Testis (tissue), 2 donors: ENCODE results near the gene GPX5.

Experiments used
- POLR2A ChIP-seq: fragments of 450-650 bp; IDR thresholded peaks from one replicate; pipeline ENCODE4 v1.6.1; 2017; ENCODE audit warnings: antibody characterized with exemption, mild to moderate bottlenecking, moderate library complexity
- TF ChIP-seq, protein P1 (sequence below), 3 experiments: fragments of 450-650 bp in 2 of 3; fragments of 200-600 bp in 1 of 3; sonication (generic) in 1 of 3; IDR thresholded peaks; one replicate each; pipeline ENCODE4 v1.5.1; 2016 to 2019; ENCODE audit warnings: antibody characterized with exemption in 3 of 3, mild to moderate bottlenecking in 2 of 3, moderate library complexity in 1 of 3

GRCh38 chr6:28541996-28542395 lies 16.3 kb downstream of the GPX5 start:
- TF ChIP-seq, protein P1, sequence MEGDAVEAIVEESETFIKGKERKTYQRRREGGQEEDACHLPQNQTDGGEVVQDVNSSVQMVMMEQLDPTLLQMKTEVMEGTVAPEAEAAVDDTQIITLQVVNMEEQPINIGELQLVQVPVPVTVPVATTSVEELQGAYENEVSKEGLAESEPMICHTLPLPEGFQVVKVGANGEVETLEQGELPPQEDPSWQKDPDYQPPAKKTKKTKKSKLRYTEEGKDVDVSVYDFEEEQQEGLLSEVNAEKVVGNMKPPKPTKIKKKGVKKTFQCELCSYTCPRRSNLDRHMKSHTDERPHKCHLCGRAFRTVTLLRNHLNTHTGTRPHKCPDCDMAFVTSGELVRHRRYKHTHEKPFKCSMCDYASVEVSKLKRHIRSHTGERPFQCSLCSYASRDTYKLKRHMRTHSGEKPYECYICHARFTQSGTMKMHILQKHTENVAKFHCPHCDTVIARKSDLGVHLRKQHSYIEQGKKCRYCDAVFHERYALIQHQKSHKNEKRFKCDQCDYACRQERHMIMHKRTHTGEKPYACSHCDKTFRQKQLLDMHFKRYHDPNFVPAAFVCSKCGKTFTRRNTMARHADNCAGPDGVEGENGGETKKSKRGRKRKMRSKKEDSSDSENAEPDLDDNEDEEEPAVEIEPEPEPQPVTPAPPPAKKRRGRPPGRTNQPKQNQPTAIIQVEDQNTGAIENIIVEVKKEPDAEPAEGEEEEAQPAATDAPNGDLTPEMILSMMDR (IDR thresholded peaks at IDR 0.05): no peak
- no peak for TF ChIP-seq POLR2A
